Panc1 (cell line): Measurements from ENCODE around the gene CLCNKA. TPM values are rescaled to one million over a fixed set of nuclear protein-coding genes. Genes with fewer than 3 reads are reported as not detected.

ENCODE experiments used
- ATAC-seq: fragments of 200-7000 bp; cut with Tn5 transposase; 2 replicates; pipeline ENCODE4 v1.9.1; 2020; ENCODE audit warnings: mild to moderate bottlenecking, moderate library complexity
- BruUV-seq: library from RNA; stranded (reverse); fragments of 400-500 nt; replicated peaks from 2 replicates; lab custom pipeline; 2021; lab: Mats Ljungman, UMichigan
- CTCF ChIA-PET: fragments of 300-600 bp; sonication (Branson Sonifier 250); formaldehyde crosslinking; loops from one replicate; lab custom pipeline; 2022; ENCODE audit warnings: antibody characterized with exemption; lab: Charles Lee
- POLR2A ChIA-PET: fragments of 300-600 bp; sonication (Branson Sonifier 250); formaldehyde crosslinking; loops from one replicate; lab custom pipeline; 2022; ENCODE audit warnings: antibody characterized with exemption; lab: Charles Lee
- DNase-seq: peaks from one replicate; pipeline ENCODE4 v3.0.0-alpha.2; 2010; ENCODE audit warnings: low read depth, low spot score
- H3K27ac ChIP-seq: 2 replicates; pipeline ENCODE4 v1.5.1; 2011; ENCODE audit warnings: mild to moderate bottlenecking, low read length, inconsistent platforms
- H3K27me3 ChIP-seq: fragments of 200-500 bp; sonication (Bioruptor generic); 2 replicates; pipeline ENCODE4 v1.6.0; 2014; ENCODE audit warnings: low read length, inconsistent platforms; ENCODE audit not compliant: control insufficient read depth, insufficient read depth
- H3K36me3 ChIP-seq: fragments of 200-500 bp; sonication (Bioruptor generic); 2 replicates; pipeline ENCODE4 v1.5.1; 2014; ENCODE audit warnings: inconsistent platforms, mild to moderate bottlenecking, low read length, moderate library complexity; ENCODE audit not compliant: control insufficient read depth, insufficient read depth
- H3K4me1 ChIP-seq: 2 replicates; pipeline ENCODE4 v1.5.1; 2011; ENCODE audit warnings: inconsistent platforms, mild to moderate bottlenecking, low read length, moderate library complexity; ENCODE audit not compliant: control insufficient read depth, insufficient read depth
- H3K4me3 ChIP-seq, 2 experiments: 2 replicates each; pipeline ENCODE4 v1.5.1; 2011 to 2012; ENCODE audit warnings: low read depth in 2 of 2, low read length in 2 of 2, mild to moderate bottlenecking in 2 of 2, inconsistent platforms in 1 of 2, moderate library complexity in 1 of 2
- H3K9me3 ChIP-seq: fragments of 200-500 bp; sonication (Bioruptor generic); 2 replicates; pipeline ENCODE4 v1.5.1; 2014; ENCODE audit warnings: low read depth, mild to moderate bottlenecking, inconsistent platforms, low read length, moderate library complexity; ENCODE audit not compliant: control insufficient read depth, insufficient read depth
- POLR2AphosphoS5 ChIP-seq: IDR thresholded peaks from 2 replicates; pipeline ENCODE4 v1.6.1; 2012; ENCODE audit warnings: mild to moderate bottlenecking, low read depth, low read length, moderate library complexity
- SIN3A ChIP-seq: IDR thresholded peaks from 2 replicates; pipeline ENCODE4 v1.6.1; 2012; ENCODE audit warnings: low read depth, mild to moderate bottlenecking, low read length, moderate library complexity, borderline replicate concordance; ENCODE audit not compliant: insufficient read depth
- TCF7L2 ChIP-seq: IDR thresholded peaks from 2 replicates; pipeline ENCODE4 v1.6.1; 2011; ENCODE audit warnings: mild to moderate bottlenecking, low read depth, low read length, inconsistent platforms
- in situ Hi-C: cut with HindIII; loops from 2 replicates; pipeline ENCODE4 v1.10.0; 2016; ENCODE audit warnings: low sequenced_read_pairs, low pct_unique_long_range_greater_than_20kb
- intact Hi-C: fragments of 100-400 bp; cut with micrococcal nuclease; formaldehyde crosslinking; loops from one replicate; pipeline ENCODE4 v1.10.0; 2022; ENCODE audit not compliant: unreplicated experiment
- total RNA-seq: library from RNA; stranded (reverse); gene quantifications from one replicate; pipeline ENCODE4 v1.2.1, GENCODE V29; 2021; ENCODE audit not compliant: unreplicated experiment
- TF ChIP-seq, protein P1 (sequence below): fragments of 450-650 bp; IDR thresholded peaks from 2 replicates; pipeline ENCODE4 v1.5.1; 2017; ENCODE audit warnings: mild to moderate bottlenecking
- TF ChIP-seq, protein P2 (sequence below), 2 experiments: IDR thresholded peaks; 2 replicates each; pipeline ENCODE4 v1.6.1; 2011 to 2012; ENCODE audit warnings: low read depth in 2 of 2, control low read depth in 1 of 2, low read length in 1 of 2, mild to moderate bottlenecking in 1 of 2, moderate library complexity in 1 of 2; ENCODE audit not compliant: insufficient read depth in 1 of 2

The CLCNKA gene
- total RNA-seq, 1 experiment from 2014 or later, result 0.57 TPM

GRCh38 chr1:16081636-16082035, 59.8 kb downstream of the CLCNKA start:
- intact Hi-C loops, result loop anchor here (1.0 to 2.0 kb wide), 2 partner anchors 41 to 105 kb away; no protein-coding TSS in a partner anchor
- H3K27ac ChIP-seq, result peak overlapping the region; percentile 55
- TF ChIP-seq, protein P1, sequence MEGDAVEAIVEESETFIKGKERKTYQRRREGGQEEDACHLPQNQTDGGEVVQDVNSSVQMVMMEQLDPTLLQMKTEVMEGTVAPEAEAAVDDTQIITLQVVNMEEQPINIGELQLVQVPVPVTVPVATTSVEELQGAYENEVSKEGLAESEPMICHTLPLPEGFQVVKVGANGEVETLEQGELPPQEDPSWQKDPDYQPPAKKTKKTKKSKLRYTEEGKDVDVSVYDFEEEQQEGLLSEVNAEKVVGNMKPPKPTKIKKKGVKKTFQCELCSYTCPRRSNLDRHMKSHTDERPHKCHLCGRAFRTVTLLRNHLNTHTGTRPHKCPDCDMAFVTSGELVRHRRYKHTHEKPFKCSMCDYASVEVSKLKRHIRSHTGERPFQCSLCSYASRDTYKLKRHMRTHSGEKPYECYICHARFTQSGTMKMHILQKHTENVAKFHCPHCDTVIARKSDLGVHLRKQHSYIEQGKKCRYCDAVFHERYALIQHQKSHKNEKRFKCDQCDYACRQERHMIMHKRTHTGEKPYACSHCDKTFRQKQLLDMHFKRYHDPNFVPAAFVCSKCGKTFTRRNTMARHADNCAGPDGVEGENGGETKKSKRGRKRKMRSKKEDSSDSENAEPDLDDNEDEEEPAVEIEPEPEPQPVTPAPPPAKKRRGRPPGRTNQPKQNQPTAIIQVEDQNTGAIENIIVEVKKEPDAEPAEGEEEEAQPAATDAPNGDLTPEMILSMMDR, result no peak
- TF ChIP-seq, protein P2, sequence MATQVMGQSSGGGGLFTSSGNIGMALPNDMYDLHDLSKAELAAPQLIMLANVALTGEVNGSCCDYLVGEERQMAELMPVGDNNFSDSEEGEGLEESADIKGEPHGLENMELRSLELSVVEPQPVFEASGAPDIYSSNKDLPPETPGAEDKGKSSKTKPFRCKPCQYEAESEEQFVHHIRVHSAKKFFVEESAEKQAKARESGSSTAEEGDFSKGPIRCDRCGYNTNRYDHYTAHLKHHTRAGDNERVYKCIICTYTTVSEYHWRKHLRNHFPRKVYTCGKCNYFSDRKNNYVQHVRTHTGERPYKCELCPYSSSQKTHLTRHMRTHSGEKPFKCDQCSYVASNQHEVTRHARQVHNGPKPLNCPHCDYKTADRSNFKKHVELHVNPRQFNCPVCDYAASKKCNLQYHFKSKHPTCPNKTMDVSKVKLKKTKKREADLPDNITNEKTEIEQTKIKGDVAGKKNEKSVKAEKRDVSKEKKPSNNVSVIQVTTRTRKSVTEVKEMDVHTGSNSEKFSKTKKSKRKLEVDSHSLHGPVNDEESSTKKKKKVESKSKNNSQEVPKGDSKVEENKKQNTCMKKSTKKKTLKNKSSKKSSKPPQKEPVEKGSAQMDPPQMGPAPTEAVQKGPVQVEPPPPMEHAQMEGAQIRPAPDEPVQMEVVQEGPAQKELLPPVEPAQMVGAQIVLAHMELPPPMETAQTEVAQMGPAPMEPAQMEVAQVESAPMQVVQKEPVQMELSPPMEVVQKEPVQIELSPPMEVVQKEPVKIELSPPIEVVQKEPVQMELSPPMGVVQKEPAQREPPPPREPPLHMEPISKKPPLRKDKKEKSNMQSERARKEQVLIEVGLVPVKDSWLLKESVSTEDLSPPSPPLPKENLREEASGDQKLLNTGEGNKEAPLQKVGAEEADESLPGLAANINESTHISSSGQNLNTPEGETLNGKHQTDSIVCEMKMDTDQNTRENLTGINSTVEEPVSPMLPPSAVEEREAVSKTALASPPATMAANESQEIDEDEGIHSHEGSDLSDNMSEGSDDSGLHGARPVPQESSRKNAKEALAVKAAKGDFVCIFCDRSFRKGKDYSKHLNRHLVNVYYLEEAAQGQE (IDR thresholded peaks at IDR 0.05; ENCODE audit: insufficient read depth in 1 of 2, low read depth in 2 of 2, low read length in 1 of 2), result no peak
- TF ChIP-seq TCF7L2 (no peak), SIN3A (no peak), POLR2AphosphoS5 (no peak)
- ChIA-PET POLR2A (interaction anchor here (0.6 to 1.0 kb wide), 2 partner anchors 40 to 58 kb away, joined by 3 read pairs; no protein-coding TSS in a partner anchor), CTCF (interaction anchor here (0.5 to 2.7 kb wide), 13 partner anchors 14 to 477 kb away, joined by 3 to 25 read pairs (median 4); no protein-coding TSS in a partner anchor)
- H3K9me3 ChIP-seq, result no peaks in the 10 kb centered on the region
- BruUV-seq, result no TSS peak
- H3K4me1 ChIP-seq, result peaks cover 39% of the 10 kb centered on the region
- H3K4me3 ChIP-seq, result no peak overlapping the region
- DNase-seq (no peak), ATAC-seq (no peak)
- in situ Hi-C loops, result no loop called here
- no peaks in the 10 kb centered on the region for H3K27me3 ChIP-seq
- H3K36me3 ChIP-seq, result no peaks in the 10 kb centered on the region

GRCh38 chr1:16082283-16083038, 60.6 kb downstream of the CLCNKA start:
- peak overlapping the region; percentile 55 for H3K27ac ChIP-seq
- DNase-seq, result no peak
- TF ChIP-seq, protein P2 (IDR thresholded peaks at IDR 0.05; ENCODE audit: insufficient read depth in 1 of 2, low read depth in 2 of 2, low read length in 1 of 2), result no peak
- TF ChIP-seq, protein P1, result peak; percentile 97
- H3K36me3 ChIP-seq, result no peaks in the 10 kb centered on the region
- intact Hi-C loops (loop anchor here (1.0 to 2.0 kb wide), 2 partner anchors 40 to 104 kb away; no protein-coding TSS in a partner anchor), in situ Hi-C loops (no loop called here)
- BruUV-seq, result no TSS peak
- H3K27me3 ChIP-seq, result no peaks in the 10 kb centered on the region
- ATAC-seq, result peak; percentile 80
- H3K4me3 ChIP-seq, result no peak overlapping the region
- POLR2A ChIA-PET, result interaction anchor here (0.5 to 1.0 kb wide), 2 partner anchors 57 to 72 kb away, joined by 3 to 9 read pairs; no protein-coding TSS in a partner anchor
- peaks cover 31% of the 10 kb centered on the region for H3K4me1 ChIP-seq
- H3K9me3 ChIP-seq, result no peaks in the 10 kb centered on the region
- CTCF ChIA-PET, result interaction anchor here (0.5 to 2.7 kb wide), 19 partner anchors 11 to 478 kb away, joined by 3 to 25 read pairs (median 4); no protein-coding TSS in a partner anchor
